Measurements from ENCODE around the gene EXOC2.
A peak's percentile ranks its signal among the peaks of the same experiment; 100 is the strongest.

EXOC2 gene

GRCh38 chr6:456887-457286 lies 236.1 kb downstream of the EXOC2 start:
- no peak for DNase-seq

GRCh38 chr6:456358-456867 lies 236.5 kb downstream of the EXOC2 start:
- DNase-seq, result no peak

GRCh38 chr6:455835-456234 lies 237.1 kb downstream of the EXOC2 start:
- no peak for DNase-seq

- no peak for DNase-seq
Measured at GRCh38 chr6:455006-455585, 237.8 kb downstream of the EXOC2 start.

GRCh38 chr6:454148-454991 lies 238.6 kb downstream of the EXOC2 start:
- DNase-seq, result no peak

- DNase-seq, result no peak
Measured at GRCh38 chr6:453152-453551, 239.8 kb downstream of the EXOC2 start.

- DNase-seq, result no peak
Measured at GRCh38 chr6:452301-453067, 240.5 kb downstream of the EXOC2 start.

- DNase-seq, result no peak
Measured at GRCh38 chr6:451847-452246, 241.1 kb downstream of the EXOC2 start.

GRCh38 chr6:451336-451735 lies 241.6 kb downstream of the EXOC2 start:
- DNase-seq, result no peak

GRCh38 chr6:449486-450419 lies 243.2 kb downstream of the EXOC2 start:
- DNase-seq, result no peak

GRCh38 chr6:449057-449430 lies 243.9 kb downstream of the EXOC2 start:
- DNase-seq, result no peak

- DNase-seq, result no peak
Measured at GRCh38 chr6:448296-449056, 244.5 kb downstream of the EXOC2 start.

GRCh38 chr6:447381-448165 lies 245.4 kb downstream of the EXOC2 start:
- no peak for DNase-seq

GRCh38 chr6:446418-447366 lies 246.2 kb downstream of the EXOC2 start:
- DNase-seq, result peak; percentile 19

GRCh38 chr6:445571-446417 lies 247.1 kb downstream of the EXOC2 start:
- DNase-seq, result no peak

- DNase-seq, result peak; percentile 10
Measured at GRCh38 chr6:444653-445275, 248.2 kb downstream of the EXOC2 start.

- DNase-seq, result no peak
Measured at GRCh38 chr6:443621-444159, 249.2 kb downstream of the EXOC2 start.

All from effector CD8-positive, alpha-beta T cell (primary cell).